HepG2 (cell line): ENCODE results near the gene TCERG1L. TPM values are rescaled to one million over a fixed set of nuclear protein-coding genes. Genes with fewer than 3 reads are reported as not detected.

Experiments used
- ATAC-seq: fragments of 200-7000 bp; cut with Tn5 transposase; 3 replicates; pipeline ENCODE4 v1.9.1; 2020; ENCODE audit warnings: mild to moderate bottlenecking, moderate library complexity
- BruUV-seq: library from RNA; stranded (reverse); fragments of 400-500 nt; replicated peaks from 2 replicates; lab custom pipeline; 2021; lab: Mats Ljungman, UMichigan
- CTCF ChIA-PET: fragments of 300-600 bp; formaldehyde crosslinking; extraction: SDS; loops from one replicate; lab custom pipeline; 2021; ENCODE audit warnings: low total read pairs, inconsistent platforms, low intra/inter-chr PET ratio; lab: Yijun Ruan, JAX
- POLR2A ChIA-PET: fragments of 350-600 bp; sonication (Branson Sonifier 250); formaldehyde crosslinking; loops from one replicate; lab custom pipeline; 2020; ENCODE audit warnings: antibody characterized with exemption, inconsistent platforms; lab: Yijun Ruan, JAX
- DNase-seq: peaks from one replicate; pipeline ENCODE4 v3.0.0-alpha.2; 2015; ENCODE audit warnings: low spot score
- FAIRE-seq: peaks from 3 replicates; lab custom pipeline; 2011; peaks lifted over from hg19 to GRCh38; lab: Jason Lieb, UNC
- H2AFZ ChIP-seq: one replicate; pipeline ENCODE4 v1.6.1; 2011; ENCODE audit warnings: low read length, inconsistent platforms
- H3K27ac ChIP-seq: fragments of 300-600 bp; 3 replicates; pipeline ENCODE4 v1.8.0; 2011; ENCODE audit warnings: mixed run types, mild to moderate bottlenecking, mixed read lengths, low read length, inconsistent platforms; ENCODE audit not compliant: insufficient read depth; ENCODE audit errors: extremely low read length
- H3K27me3 ChIP-seq, 2 experiments: fragments of 200-600 bp in 1 of 2; 2 replicates in 1 of 2; 3 replicates in 1 of 2; pipeline versions ENCODE4 v1.6.0 to v1.8.0; 2011; ENCODE audit warnings: low read length in 2 of 2, mild to moderate bottlenecking in 2 of 2, moderate library complexity in 2 of 2, inconsistent platforms in 1 of 2; ENCODE audit not compliant: insufficient read depth in 2 of 2, control insufficient read depth in 1 of 2
- H3K36me3 ChIP-seq, 2 experiments: fragments of 200-600 bp in 1 of 2; replicated peaks in 1 of 2; 2 replicates in 1 of 2; 3 replicates in 1 of 2; pipeline versions ENCODE4 v1.5.1 to v1.8.0; 2011; ENCODE audit warnings: low read length in 2 of 2, inconsistent platforms in 1 of 2; ENCODE audit not compliant: insufficient read depth in 2 of 2, control insufficient read depth in 1 of 2
- H3K4me1 ChIP-seq: 2 replicates; pipeline ENCODE4 v1.5.1; 2012; ENCODE audit warnings: low read length, inconsistent platforms; ENCODE audit not compliant: insufficient read depth
- H3K4me2 ChIP-seq: 2 replicates; pipeline ENCODE4 v1.6.0; 2011; ENCODE audit warnings: low read depth, low read length, inconsistent platforms
- H3K4me3 ChIP-seq, 3 experiments: fragments of 200-600 bp in 1 of 3; sonication (generic), shearing (Covaris generic) in 1 of 3; replicated peaks in 1 of 3; 2 replicates each; pipeline ENCODE4 v1.5.1; 2011 to 2016; ENCODE audit warnings: low read length in 3 of 3, inconsistent platforms in 2 of 3, low read depth in 2 of 3, mild to moderate bottlenecking in 2 of 3, control low read depth in 1 of 3, mixed read lengths in 1 of 3; ENCODE audit not compliant: insufficient read depth in 1 of 3
- H3K79me2 ChIP-seq: one replicate; pipeline ENCODE4 v1.6.1; 2011; ENCODE audit warnings: low read length, inconsistent platforms; ENCODE audit not compliant: insufficient read depth
- H3K9ac ChIP-seq: 2 replicates; pipeline ENCODE4 v1.6.0; 2011; ENCODE audit warnings: mild to moderate bottlenecking, low read depth, low read length, inconsistent platforms; ENCODE audit not compliant: insufficient read depth
- H3K9me3 ChIP-seq: 2 replicates; pipeline ENCODE4 v1.5.1; 2012; ENCODE audit warnings: mild to moderate bottlenecking, low read length
- H4K20me1 ChIP-seq: 2 replicates; pipeline ENCODE4 v1.6.0; 2011; ENCODE audit warnings: inconsistent platforms, mild to moderate bottlenecking, low read length, moderate library complexity; ENCODE audit not compliant: insufficient read depth
- ISL2 ChIP-seq: sonication (generic); formaldehyde crosslinking; IDR thresholded peaks from 2 replicates; pipeline ENCODE4 v1.5.0; 2020; ENCODE audit warnings: missing genetic modification reagents
- MAFF ChIP-seq: IDR thresholded peaks from 2 replicates; pipeline ENCODE4 v1.6.1; 2011; ENCODE audit warnings: low read depth, low read length, improper control_type of control experiment
- MAFK ChIP-seq, 2 experiments: IDR thresholded peaks in 1 of 2; conservative IDR thresholded peaks in 1 of 2; 2 replicates each; pipeline ENCODE4 v1.6.1; 2011; ENCODE audit warnings: improper control_type of control experiment in 2 of 2, low read length in 2 of 2
- WGBS: methylation state at CpG from one replicate; pipeline ENCODE4 v1.1.6; 2017; ENCODE audit warnings: low lambda C conversion rate; 5-methylcytosine and 5-hydroxymethylcytosine counted together
- in situ Hi-C: cut with HindIII; loops from 2 replicates; pipeline ENCODE4 v1.10.0; 2017; ENCODE audit warnings: low pct_unique_long_range_greater_than_20kb; ENCODE audit not compliant: extremely low pct_ligation_motif_present
- intact Hi-C: fragments of 100-400 bp; cut with micrococcal nuclease; formaldehyde crosslinking; loops from one replicate; pipeline ENCODE4 v1.10.0; 2022; ENCODE audit not compliant: unreplicated experiment
- polyA plus RNA-seq, 8 experiments: library from polyadenylated mRNA; depleted of rRNA in 3 of 8; stranded (reverse) in 7 of 8; unstranded in 1 of 8; fragments of >200 nt; fragmentation: Illumina TruSeq in 4 of 8; extraction: Trizol in 4 of 8; gene quantifications; 2 replicates each; pipeline versions ENCODE4 v1.2.1 to v1.2.3, GENCODE V29; 2011 to 2016; ENCODE audit warnings: low read depth in 4 of 8, missing spikeins in 1 of 8, mixed read lengths in 1 of 8; ENCODE audit not compliant: insufficient read depth in 1 of 8
- total RNA-seq, 5 experiments: library from RNA; depleted of rRNA; stranded (reverse); fragments of >200 nt; fragmentation: Illumina TruSeq; extraction: Trizol; gene quantifications; 2 replicates each; pipeline ENCODE4 v1.2.3, GENCODE V29; 2016; ENCODE audit warnings: low read depth in 1 of 5
- TF ChIP-seq, protein P1 (sequence below): sonication (generic); formaldehyde crosslinking; IDR thresholded peaks from 2 replicates; pipeline ENCODE4 v1.8.0; 2022; ENCODE audit warnings: mild to moderate bottlenecking, missing genetic modification reagents, moderate library complexity
- TF ChIP-seq, protein P2 (sequence below): sonication (generic); formaldehyde crosslinking; IDR thresholded peaks from 2 replicates; pipeline ENCODE4 v1.4.0; 2020; ENCODE audit warnings: low read depth, missing genetic modification reagents

Gene TCERG1L
- total and polyA plus RNA-seq, 2 of the 13 experiments (the other 11 are each of a cell fraction or from before 2014, with no cell fraction given) = not detected

GRCh38 chr10:131358741-131359442, 47.4 kb upstream of the TCERG1L start (continued):
- TF ChIP-seq, protein P1, sequence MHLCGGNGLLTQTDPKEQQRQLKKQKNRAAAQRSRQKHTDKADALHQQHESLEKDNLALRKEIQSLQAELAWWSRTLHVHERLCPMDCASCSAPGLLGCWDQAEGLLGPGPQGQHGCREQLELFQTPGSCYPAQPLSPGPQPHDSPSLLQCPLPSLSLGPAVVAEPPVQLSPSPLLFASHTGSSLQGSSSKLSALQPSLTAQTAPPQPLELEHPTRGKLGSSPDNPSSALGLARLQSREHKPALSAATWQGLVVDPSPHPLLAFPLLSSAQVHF (CRISPR knock-in tag) = no peak
- TF ChIP-seq, protein P2, sequence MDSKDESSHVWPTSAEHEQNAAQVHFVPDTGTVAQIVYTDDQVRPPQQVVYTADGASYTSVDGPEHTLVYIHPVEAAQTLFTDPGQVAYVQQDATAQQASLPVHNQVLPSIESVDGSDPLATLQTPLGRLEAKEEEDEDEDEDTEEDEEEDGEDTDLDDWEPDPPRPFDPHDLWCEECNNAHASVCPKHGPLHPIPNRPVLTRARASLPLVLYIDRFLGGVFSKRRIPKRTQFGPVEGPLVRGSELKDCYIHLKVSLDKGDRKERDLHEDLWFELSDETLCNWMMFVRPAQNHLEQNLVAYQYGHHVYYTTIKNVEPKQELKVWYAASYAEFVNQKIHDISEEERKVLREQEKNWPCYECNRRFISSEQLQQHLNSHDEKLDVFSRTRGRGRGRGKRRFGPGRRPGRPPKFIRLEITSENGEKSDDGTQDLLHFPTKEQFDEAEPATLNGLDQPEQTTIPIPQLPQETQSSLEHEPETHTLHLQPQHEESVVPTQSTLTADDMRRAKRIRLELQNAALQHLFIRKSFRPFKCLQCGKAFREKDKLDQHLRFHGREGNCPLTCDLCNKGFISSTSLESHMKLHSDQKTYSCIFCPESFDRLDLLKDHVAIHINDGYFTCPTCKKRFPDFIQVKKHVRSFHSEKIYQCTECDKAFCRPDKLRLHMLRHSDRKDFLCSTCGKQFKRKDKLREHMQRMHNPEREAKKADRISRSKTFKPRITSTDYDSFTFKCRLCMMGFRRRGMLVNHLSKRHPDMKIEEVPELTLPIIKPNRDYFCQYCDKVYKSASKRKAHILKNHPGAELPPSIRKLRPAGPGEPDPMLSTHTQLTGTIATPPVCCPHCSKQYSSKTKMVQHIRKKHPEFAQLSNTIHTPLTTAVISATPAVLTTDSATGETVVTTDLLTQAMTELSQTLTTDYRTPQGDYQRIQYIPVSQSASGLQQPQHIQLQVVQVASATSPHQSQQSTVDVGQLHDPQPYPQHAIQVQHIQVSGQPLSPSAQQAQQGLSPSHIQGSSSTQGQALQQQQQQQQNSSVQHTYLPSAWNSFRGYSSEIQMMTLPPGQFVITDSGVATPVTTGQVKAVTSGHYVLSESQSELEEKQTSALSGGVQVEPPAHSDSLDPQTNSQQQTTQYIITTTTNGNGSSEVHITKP (CRISPR knock-in tag) = no peak

GRCh38 chr10:131356442-131356841, 44.9 kb upstream of the TCERG1L start:
- FAIRE-seq = no peak
- H3K4me3 ChIP-seq = no peak overlapping the region
- peak; percentile 96 for TF ChIP-seq MAFF
- TF ChIP-seq MAFK (conservative IDR thresholded peaks at IDR 0.05 in 1 of 2, IDR thresholded peaks at IDR 0.05 in 1 of 2; ENCODE audit: low read length in 2 of 2) = peak; percentile 93 to 97
- TF ChIP-seq ISL2 (CRISPR knock-in tag) = no peak
- TF ChIP-seq, all 625 proteins: peak for 2
- intact Hi-C loops = no loop called here
- WGBS = 12% methylated on average over 7 of the region's 7 CpGs
- Histone ChIP-seq H3K4me1 (no peaks in the 10 kb centered on the region), H3K9me3 (no peaks in the 10 kb centered on the region), H3K36me3 (no peaks in the 10 kb centered on the region), H2AFZ (no peak overlapping the region), H4K20me1 (no peaks in the 10 kb centered on the region), H3K4me2 (no peak overlapping the region), H3K9ac (no peak overlapping the region), H3K27me3 (peaks cover 1 to 4% of the 10 kb centered on the region in 2 experiments; a peak in 2 of 5 replicates), H3K79me2 (no peaks in the 10 kb centered on the region), H3K27ac (no peak overlapping the region)
- ChIA-PET CTCF (no interaction called here), POLR2A (no interaction called here)
- ATAC-seq (no peak), DNase-seq (no peak)
- no TSS peak for BruUV-seq
- in situ Hi-C loops = no loop called here
